Tibial artery (tissue), 4 donors: ENCODE data around the gene CELF4.

Experiments
- DNase-seq, 2 donors: peaks; one replicate each; pipeline ENCODE4 v3.0.0-alpha.2; 2019
- H3K27ac ChIP-seq, 2 donors: fragments of 200-600 bp; sonication (generic) in 1 of 2; 1 replicate in 1 of 2; 2 replicates in 1 of 2; pipeline ENCODE4 v1.5.1; 2018 to 2019; ENCODE audit warnings: mild to moderate bottlenecking in 1 of 2
- H3K27me3 ChIP-seq, 2 donors: fragments of 200-600 bp; sonication (generic) in 1 of 2; one replicate each; pipeline versions ENCODE4 v1.5.1 to v1.6.0; 2016 to 2019
- H3K36me3 ChIP-seq, 3 donors: fragments of 200-600 bp; sonication (generic) in 2 of 3; one replicate each; pipeline ENCODE4 v1.5.1; 2016 to 2019; ENCODE audit warnings: mild to moderate bottlenecking in 2 of 3
- H3K4me1 ChIP-seq, 4 donors: fragments of 200-600 bp; sonication (generic) in 2 of 4; 1 replicate in 3 of 4; 2 replicates in 1 of 4; pipeline ENCODE4 v1.5.1; 2016 to 2019
- H3K4me3 ChIP-seq, 2 donors: fragments of 200-600 bp; sonication (generic) in 1 of 2; 1 replicate in 1 of 2; 2 replicates in 1 of 2; pipeline ENCODE4 v1.5.1; 2018 to 2019; ENCODE audit warnings: mild to moderate bottlenecking in 2 of 2
- H3K9me3 ChIP-seq, 3 donors: fragments of 200-600 bp; sonication (generic) in 1 of 3; one replicate each; pipeline ENCODE4 v1.5.1; 2016 to 2019
- intact Hi-C: fragments of 100-400 bp; cut with DNase I; formaldehyde crosslinking; loops from one replicate; pipeline ENCODE4 v1.15.0; 2023; ENCODE audit warnings: low total_unique reads
- TF ChIP-seq, protein P1 (sequence below), 2 experiments: fragments of 200-600 bp in 1 of 2; fragments of 450-650 bp in 1 of 2; IDR thresholded peaks; one replicate each; pipeline ENCODE4 v1.5.1; 2017 to 2019; ENCODE audit warnings: antibody characterized with exemption in 2 of 2, mild to moderate bottlenecking in 1 of 2, moderate library complexity in 1 of 2

The CELF4 gene

GRCh38 chr18:37343542-37343851 is 222.1 kb downstream of the CELF4 start:
- TF ChIP-seq, protein P1, sequence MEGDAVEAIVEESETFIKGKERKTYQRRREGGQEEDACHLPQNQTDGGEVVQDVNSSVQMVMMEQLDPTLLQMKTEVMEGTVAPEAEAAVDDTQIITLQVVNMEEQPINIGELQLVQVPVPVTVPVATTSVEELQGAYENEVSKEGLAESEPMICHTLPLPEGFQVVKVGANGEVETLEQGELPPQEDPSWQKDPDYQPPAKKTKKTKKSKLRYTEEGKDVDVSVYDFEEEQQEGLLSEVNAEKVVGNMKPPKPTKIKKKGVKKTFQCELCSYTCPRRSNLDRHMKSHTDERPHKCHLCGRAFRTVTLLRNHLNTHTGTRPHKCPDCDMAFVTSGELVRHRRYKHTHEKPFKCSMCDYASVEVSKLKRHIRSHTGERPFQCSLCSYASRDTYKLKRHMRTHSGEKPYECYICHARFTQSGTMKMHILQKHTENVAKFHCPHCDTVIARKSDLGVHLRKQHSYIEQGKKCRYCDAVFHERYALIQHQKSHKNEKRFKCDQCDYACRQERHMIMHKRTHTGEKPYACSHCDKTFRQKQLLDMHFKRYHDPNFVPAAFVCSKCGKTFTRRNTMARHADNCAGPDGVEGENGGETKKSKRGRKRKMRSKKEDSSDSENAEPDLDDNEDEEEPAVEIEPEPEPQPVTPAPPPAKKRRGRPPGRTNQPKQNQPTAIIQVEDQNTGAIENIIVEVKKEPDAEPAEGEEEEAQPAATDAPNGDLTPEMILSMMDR (IDR thresholded peaks at IDR 0.05): no peak
- H3K4me3 ChIP-seq: no peak overlapping the region
- H3K27ac ChIP-seq: no peak overlapping the region
- no peaks in the 10 kb centered on the region for H3K9me3 ChIP-seq
- peaks cover 0 to 2% (median 0%) of the 10 kb centered on the region in 4 donors for H3K4me1 ChIP-seq
- H3K36me3 ChIP-seq: no peaks in the 10 kb centered on the region
- DNase-seq: no peak
- peaks cover 0 to 42% of the 10 kb centered on the region in 2 donors for H3K27me3 ChIP-seq
- intact Hi-C loops: no loop called here

DNA sequence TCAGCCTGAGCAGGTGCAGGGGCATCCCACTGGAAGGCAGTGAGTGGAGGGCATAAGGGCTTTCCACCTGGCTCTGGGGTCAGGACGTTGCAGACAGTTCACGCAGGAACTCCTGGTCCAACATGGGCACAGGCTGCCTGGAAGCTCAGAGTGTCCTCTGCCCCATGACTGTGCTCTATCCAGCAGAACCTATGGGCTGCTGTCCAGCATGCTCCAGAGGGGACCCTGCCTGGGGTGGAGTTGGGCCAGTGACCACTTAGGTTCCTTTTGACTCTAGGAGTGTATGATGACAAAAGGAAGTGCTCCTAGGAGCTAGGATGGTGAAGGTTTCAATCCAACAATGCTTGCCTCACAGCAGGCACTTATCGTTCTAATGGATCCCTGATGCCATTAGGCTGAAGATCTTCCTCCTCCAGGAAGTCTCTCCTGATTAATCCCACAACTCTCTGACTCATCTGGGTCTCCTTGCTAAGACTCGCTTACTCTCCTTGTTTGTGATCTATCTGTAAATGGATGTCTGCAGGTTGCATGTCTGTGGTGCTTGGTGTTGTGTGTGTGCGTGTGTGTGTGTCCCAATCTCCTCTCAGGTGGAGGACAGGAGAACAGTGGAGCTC is 224.0 kb downstream of the CELF4 start:
- H3K4me3 ChIP-seq: no peak overlapping the region
- H3K4me1 ChIP-seq: peaks cover 0 to 2% (median 0%) of the 10 kb centered on the region in 4 donors
- no peaks in the 10 kb centered on the region for H3K36me3 ChIP-seq
- no peaks in the 10 kb centered on the region for H3K9me3 ChIP-seq
- intact Hi-C loops: no loop called here
- TF ChIP-seq, protein P1 (IDR thresholded peaks at IDR 0.05): no peak
- H3K27ac ChIP-seq: no peak overlapping the region
- no peak for DNase-seq
- H3K27me3 ChIP-seq: peaks cover 0 to 40% of the 10 kb centered on the region in 2 donors

DNA sequence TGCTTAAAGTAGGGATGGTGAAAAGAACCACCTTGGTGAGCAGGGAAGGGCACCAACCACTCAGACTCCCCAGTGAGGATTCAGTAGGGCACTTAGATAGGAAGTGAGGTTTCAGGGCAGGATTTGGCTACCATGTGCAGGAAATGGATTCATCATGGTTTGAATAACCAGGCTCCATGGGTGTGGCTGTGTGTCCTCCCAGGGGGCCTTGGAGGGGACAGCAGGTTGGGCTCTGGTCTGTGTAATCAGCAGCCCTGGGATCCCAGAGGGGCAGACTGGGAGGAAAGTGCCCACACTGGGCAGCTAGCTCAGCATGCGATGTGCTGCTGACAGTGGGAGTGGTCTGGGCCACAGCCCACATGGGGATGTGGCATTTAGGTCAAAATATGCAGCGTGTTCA is 224.6 kb downstream of the CELF4 start:
- Histone ChIP-seq H3K9me3 (no peaks in the 10 kb centered on the region), H3K4me3 (no peak overlapping the region), H3K4me1 (peaks cover 0 to 2% (median 0%) of the 10 kb centered on the region in 4 donors), H3K27ac (no peak overlapping the region), H3K36me3 (no peaks in the 10 kb centered on the region), H3K27me3 (peaks cover 0 to 38% of the 10 kb centered on the region in 2 donors)
- DNase-seq: no peak
- TF ChIP-seq, protein P1 (IDR thresholded peaks at IDR 0.05): no peak
- intact Hi-C loops: no loop called here

- no peak overlapping the region for H3K27ac ChIP-seq
- TF ChIP-seq, protein P1 (IDR thresholded peaks at IDR 0.05): no peak
- H3K9me3 ChIP-seq: no peaks in the 10 kb centered on the region
- no peak overlapping the region for H3K4me3 ChIP-seq
- peaks cover 0 to 2% (median 0%) of the 10 kb centered on the region in 4 donors for H3K4me1 ChIP-seq
- no peak for DNase-seq
- peaks cover 0 to 27% of the 10 kb centered on the region in 2 donors for H3K27me3 ChIP-seq
- intact Hi-C loops: no loop called here
- H3K36me3 ChIP-seq: no peaks in the 10 kb centered on the region
Measured at GRCh38 chr18:37339701-37340215, 225.8 kb downstream of the CELF4 start.

DNA sequence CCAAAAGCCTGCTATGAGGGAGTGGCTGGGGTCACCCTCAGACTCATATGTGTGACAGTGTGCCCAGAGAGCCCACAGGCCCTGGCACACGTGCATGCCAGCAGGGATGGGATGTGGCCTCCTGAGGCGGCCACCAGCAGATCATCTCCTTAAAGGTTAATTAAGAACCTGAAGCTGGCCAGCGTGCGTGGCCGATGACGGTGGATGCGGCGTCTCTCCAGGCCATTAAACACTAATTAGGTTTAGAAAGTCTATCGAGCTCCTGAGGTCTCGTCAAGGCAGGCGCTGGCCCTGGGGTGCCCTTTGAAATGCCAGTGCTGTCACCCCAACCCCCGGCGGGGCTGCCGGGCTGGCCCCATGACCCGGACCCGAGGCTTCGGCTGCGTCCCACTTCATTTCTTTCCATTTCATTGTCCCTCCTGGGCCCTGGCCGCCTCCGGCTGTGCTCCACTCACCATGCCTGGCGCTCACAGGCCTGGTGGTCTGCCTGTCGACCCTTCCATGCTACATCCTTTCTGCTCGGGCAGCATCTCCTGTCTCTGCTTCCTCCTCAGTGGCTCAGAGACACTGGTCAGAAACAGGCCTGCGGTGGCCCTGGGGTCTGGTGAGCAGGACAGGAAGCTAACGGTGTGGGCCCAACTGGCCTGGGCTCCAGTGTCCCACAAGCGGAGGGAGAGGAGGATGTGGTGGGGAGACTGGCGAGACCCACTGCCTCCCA is 228.9 kb downstream of the CELF4 start:
- no peaks in the 10 kb centered on the region for H3K4me1 ChIP-seq
- H3K27me3 ChIP-seq: peaks cover 0 to 15% of the 10 kb centered on the region in 2 donors

More for the DNA sequence above, 228.9 kb downstream of the CELF4 start:
- H3K4me3 ChIP-seq: no peak overlapping the region
- H3K36me3 ChIP-seq: no peaks in the 10 kb centered on the region
- no peak for DNase-seq
- H3K9me3 ChIP-seq: no peaks in the 10 kb centered on the region
- TF ChIP-seq, protein P1 (IDR thresholded peaks at IDR 0.05): no peak
- intact Hi-C loops: no loop called here
- no peak overlapping the region for H3K27ac ChIP-seq
